Measurements from ENCODE around the gene DYRK3. TPM values are rescaled to one million over a fixed set of nuclear protein-coding genes. Genes with fewer than 3 reads are reported as not detected.

DYRK3 gene
- total RNA-seq, 1 donor = 11.0 TPM

Other genes starting within 250 kb of the DYRK3 start
- gene IKBKE, start 165.1 kb upstream of the DYRK3 start, total RNA-seq = 29.4 TPM
- gene RASSF5, start 128.0 kb upstream of the DYRK3 start, total RNA-seq = 19.1 TPM
- gene EIF2D, start 23.1 kb upstream of the DYRK3 start, total RNA-seq = 75.4 TPM
- gene MAPKAPK2, start 49.4 kb downstream of the DYRK3 start, total RNA-seq = 56.3 TPM
- gene IL19, start 135.2 kb downstream of the DYRK3 start, total RNA-seq = not detected
- gene IL10, start 137.0 kb downstream of the DYRK3 start, total RNA-seq = under 0.01 TPM
- gene IL20, start 230.1 kb downstream of the DYRK3 start, total RNA-seq = not detected

All from hematopoietic multipotent progenitor cell (in vitro differentiated cells).